ENCODE results near the gene MTCL3.
A peak's percentile ranks its signal among the peaks of the same experiment; 100 is the strongest.

MTCL3 gene

DNA sequence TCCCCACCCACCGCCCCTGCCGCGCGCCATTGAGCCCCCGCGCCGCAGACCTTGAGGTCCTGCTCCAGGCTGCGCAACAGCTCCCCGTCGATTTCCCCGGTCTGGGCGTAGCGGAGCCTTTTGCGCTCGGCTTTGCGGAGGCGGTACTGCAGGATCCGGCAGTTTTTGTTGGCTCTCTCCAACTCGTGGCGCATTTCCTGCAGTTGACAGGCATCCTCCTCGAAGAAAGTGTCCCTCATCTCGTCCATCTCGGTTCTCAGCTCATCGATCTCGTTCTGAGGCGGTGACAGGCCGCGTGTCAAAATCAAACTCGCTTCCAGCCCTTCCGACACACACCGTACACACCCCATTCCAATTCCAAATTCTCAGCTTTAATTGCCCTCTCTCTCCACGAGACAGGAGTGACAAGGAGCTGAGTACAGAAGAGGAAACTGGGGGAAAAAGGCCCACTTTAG lies 4.3 kb downstream of the MTCL3 start:
- no peak overlapping the region for H3K4me3 ChIP-seq (ENCODE audit: low read depth, low read length)
- peak; percentile 13 for DNase-seq (ENCODE audit: low read depth)
- TF ChIP-seq, protein P1, sequence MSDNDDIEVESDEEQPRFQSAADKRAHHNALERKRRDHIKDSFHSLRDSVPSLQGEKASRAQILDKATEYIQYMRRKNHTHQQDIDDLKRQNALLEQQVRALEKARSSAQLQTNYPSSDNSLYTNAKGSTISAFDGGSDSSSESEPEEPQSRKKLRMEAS (IDR thresholded peaks at IDR 0.05; ENCODE audit: low read depth, low read length), result no peak
- no peak for TF ChIP-seq POLR2A (IDR thresholded peaks at IDR 0.05; ENCODE audit: extremely low read depth, insufficient read length)
- no peak for TF ChIP-seq MYC (IDR thresholded peaks at IDR 0.05; ENCODE audit: low read depth, low read length)
- TF ChIP-seq, protein P2, sequence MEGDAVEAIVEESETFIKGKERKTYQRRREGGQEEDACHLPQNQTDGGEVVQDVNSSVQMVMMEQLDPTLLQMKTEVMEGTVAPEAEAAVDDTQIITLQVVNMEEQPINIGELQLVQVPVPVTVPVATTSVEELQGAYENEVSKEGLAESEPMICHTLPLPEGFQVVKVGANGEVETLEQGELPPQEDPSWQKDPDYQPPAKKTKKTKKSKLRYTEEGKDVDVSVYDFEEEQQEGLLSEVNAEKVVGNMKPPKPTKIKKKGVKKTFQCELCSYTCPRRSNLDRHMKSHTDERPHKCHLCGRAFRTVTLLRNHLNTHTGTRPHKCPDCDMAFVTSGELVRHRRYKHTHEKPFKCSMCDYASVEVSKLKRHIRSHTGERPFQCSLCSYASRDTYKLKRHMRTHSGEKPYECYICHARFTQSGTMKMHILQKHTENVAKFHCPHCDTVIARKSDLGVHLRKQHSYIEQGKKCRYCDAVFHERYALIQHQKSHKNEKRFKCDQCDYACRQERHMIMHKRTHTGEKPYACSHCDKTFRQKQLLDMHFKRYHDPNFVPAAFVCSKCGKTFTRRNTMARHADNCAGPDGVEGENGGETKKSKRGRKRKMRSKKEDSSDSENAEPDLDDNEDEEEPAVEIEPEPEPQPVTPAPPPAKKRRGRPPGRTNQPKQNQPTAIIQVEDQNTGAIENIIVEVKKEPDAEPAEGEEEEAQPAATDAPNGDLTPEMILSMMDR (IDR thresholded peaks at IDR 0.05; ENCODE audit: low read depth, low read length), result no peak

DNA sequence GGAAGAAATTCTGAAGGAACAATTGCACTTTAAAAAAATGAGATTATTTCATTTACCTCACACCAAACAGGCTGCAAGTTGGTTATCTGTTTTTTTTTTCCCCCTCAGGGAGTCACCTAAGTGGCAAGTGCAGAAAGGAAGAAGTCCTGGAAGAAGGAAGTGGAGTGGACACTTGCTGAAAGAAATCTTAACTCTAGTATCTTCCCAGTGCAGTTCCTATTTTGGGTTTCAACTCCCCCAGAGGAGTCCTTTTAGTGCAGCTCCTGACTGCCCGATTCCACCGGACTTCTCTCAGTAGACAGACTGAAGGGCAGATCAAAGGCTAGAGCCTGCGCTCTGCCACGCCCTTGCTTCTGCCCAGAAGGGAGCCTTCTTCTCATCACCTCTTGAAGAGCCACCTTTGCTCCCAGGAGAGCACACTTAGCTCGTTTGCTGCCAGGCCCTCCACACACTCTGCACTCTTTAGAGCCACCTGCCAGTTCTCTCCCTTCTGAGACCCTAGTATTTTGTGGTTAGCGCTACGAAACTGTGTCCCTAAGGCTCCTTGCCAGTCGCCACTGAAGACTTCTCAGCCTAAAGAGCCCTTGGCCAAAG lies 4.9 kb downstream of the MTCL3 start:
- H3K4me3 ChIP-seq (ENCODE audit: low read depth, low read length), result no peak overlapping the region

GRCh38 chr6:127513425-127513824 lies 5.7 kb downstream of the MTCL3 start:
- TF ChIP-seq POLR2A (IDR thresholded peaks at IDR 0.05; ENCODE audit: extremely low read depth, insufficient read length), result no peak
- TF ChIP-seq, protein P2 (IDR thresholded peaks at IDR 0.05; ENCODE audit: low read depth, low read length), result no peak
- TF ChIP-seq, protein P1 (IDR thresholded peaks at IDR 0.05; ENCODE audit: low read depth, low read length), result no peak
- TF ChIP-seq MYC (IDR thresholded peaks at IDR 0.05; ENCODE audit: low read depth, low read length), result no peak
- DNase-seq (ENCODE audit: low read depth), result no peak
- H3K4me3 ChIP-seq (ENCODE audit: low read depth, low read length), result no peak overlapping the region

More for the DNA sequence above, 4.9 kb downstream of the MTCL3 start:
- peak; percentile 9 for DNase-seq (ENCODE audit: low read depth)
- TF ChIP-seq, protein P1 (IDR thresholded peaks at IDR 0.05; ENCODE audit: low read depth, low read length), result no peak
- TF ChIP-seq, protein P2 (IDR thresholded peaks at IDR 0.05; ENCODE audit: low read depth, low read length), result no peak
- TF ChIP-seq POLR2A (IDR thresholded peaks at IDR 0.05; ENCODE audit: extremely low read depth, insufficient read length) (no peak), MYC (IDR thresholded peaks at IDR 0.05; ENCODE audit: low read depth, low read length) (no peak)

DNA sequence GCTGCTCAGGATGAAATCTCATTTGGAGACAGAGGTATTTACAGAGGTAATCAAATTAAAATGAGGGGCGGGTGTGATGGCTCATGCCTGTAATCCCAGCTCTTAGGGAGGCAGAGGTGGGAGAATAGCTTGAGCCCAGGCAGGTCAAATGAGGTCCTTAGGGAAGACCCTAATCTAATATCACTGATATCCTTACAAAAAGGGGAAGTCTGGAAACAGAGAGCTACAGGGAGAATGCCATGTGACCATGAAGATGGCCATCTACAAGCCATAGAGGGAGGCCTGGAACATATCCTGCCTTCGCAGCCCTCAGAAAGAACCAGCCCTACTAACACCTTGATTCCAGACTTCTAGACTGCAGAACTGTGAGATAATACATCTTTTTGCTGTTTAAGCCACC lies 8.3 kb downstream of the MTCL3 start:
- DNase-seq (ENCODE audit: low read depth), result no peak

GRCh38 chr6:127506894-127507293 lies 12.2 kb downstream of the MTCL3 start:
- DNase-seq (ENCODE audit: low read depth), result no peak
- TF ChIP-seq MYC (IDR thresholded peaks at IDR 0.05; ENCODE audit: low read depth, low read length) (no peak), POLR2A (IDR thresholded peaks at IDR 0.05; ENCODE audit: extremely low read depth, insufficient read length) (no peak)
- TF ChIP-seq, protein P2 (IDR thresholded peaks at IDR 0.05; ENCODE audit: low read depth, low read length), result no peak
- TF ChIP-seq, protein P1 (IDR thresholded peaks at IDR 0.05; ENCODE audit: low read depth, low read length), result no peak

More for the DNA sequence above, 8.3 kb downstream of the MTCL3 start:
- H3K4me3 ChIP-seq (ENCODE audit: low read depth, low read length), result no peak overlapping the region
- TF ChIP-seq, protein P1 (IDR thresholded peaks at IDR 0.05; ENCODE audit: low read depth, low read length), result no peak
- TF ChIP-seq POLR2A (IDR thresholded peaks at IDR 0.05; ENCODE audit: extremely low read depth, insufficient read length) (no peak), MYC (IDR thresholded peaks at IDR 0.05; ENCODE audit: low read depth, low read length) (no peak)
- TF ChIP-seq, protein P2 (IDR thresholded peaks at IDR 0.05; ENCODE audit: low read depth, low read length), result no peak

More at GRCh38 chr6:127506894-127507293, 12.2 kb downstream of the MTCL3 start:
- no peak overlapping the region for H3K4me3 ChIP-seq (ENCODE audit: low read depth, low read length)
